Measurements from ENCODE around the gene MEGF6.

Gene MEGF6

DNA sequence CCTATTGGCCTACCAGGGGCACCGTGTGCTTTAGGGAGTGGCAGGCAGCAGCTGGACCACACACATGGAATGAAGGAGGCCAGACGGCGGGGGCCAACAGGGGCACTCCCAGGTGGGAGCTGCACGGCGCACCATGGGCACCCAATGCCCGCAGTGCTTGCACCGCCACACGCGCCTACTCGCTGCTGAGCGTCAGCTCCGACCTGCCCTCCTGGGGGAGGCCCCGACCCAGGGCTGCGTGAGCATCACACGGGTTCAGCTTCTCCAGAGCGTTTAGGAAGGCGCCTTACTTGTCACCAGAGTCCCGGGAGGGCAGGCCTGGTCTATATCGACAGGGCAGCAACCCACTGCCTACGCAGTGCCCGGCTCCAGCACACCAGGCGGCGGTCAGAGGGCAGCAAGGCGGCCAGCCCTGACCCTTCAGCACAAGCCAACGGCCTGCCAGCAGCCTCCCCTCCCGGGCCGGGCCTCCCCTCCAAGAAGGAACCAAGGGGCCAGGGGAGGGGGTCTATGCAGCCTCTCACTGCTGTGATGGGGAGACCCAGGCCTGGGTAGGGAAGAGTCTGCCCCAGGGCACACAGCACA, 91.9 kb downstream of the MEGF6 start:
- Histone ChIP-seq H3K27me3 (ENCODE audit: control insufficient read depth, insufficient read depth, low read length) (no peaks in the 10 kb centered on the region), H3K4me1 (ENCODE audit: control insufficient read depth, insufficient read depth, low read length) (no peaks in the 10 kb centered on the region), H3K27ac (ENCODE audit: low read length) (no peak overlapping the region), H3K9me3 (ENCODE audit: control insufficient read depth, insufficient read depth, low read length) (no peaks in the 10 kb centered on the region), H3K4me3 (ENCODE audit: low read length) (no peak overlapping the region), H3K36me3 (ENCODE audit: control insufficient read depth, insufficient read depth, low read length) (no peaks in the 10 kb centered on the region)
- DNase-seq (ENCODE audit: low read depth, low spot score), result no peak
- no CpG with 5 or more reads among the region's 27 CpGs for WGBS (ENCODE audit: insufficient coverage, insufficient read length)

DNA sequence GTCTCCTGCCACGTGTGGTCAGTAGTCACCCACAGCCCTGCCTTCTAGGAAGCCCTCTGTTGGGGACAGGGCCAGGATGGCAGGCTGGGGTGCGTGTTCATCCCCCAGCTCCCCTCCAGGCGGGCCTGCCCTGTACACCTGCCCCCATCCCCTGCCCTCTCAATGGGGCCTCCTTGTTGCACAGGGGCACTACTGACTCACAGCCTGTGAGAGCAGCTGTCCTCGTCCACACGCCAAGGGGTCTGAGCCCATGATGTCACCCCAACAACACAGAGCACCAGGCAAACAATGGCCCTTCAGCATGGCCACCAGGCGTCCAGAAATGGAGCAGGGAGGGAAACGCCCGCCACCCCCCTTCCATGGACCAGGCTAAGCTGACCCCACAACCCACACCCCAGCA, 92.6 kb downstream of the MEGF6 start:
- H3K36me3 ChIP-seq (ENCODE audit: control insufficient read depth, insufficient read depth, low read length), result no peaks in the 10 kb centered on the region
- no peak overlapping the region for H3K27ac ChIP-seq (ENCODE audit: low read length)
- no peaks in the 10 kb centered on the region for H3K4me1 ChIP-seq (ENCODE audit: control insufficient read depth, insufficient read depth, low read length)
- no CpG with 5 or more reads among the region's 8 CpGs for WGBS (ENCODE audit: insufficient coverage, insufficient read length)
- DNase-seq (ENCODE audit: low read depth, low spot score), result no peak
- no peak overlapping the region for H3K4me3 ChIP-seq (ENCODE audit: low read length)
- H3K27me3 ChIP-seq (ENCODE audit: control insufficient read depth, insufficient read depth, low read length), result no peaks in the 10 kb centered on the region
- H3K9me3 ChIP-seq (ENCODE audit: control insufficient read depth, insufficient read depth, low read length), result no peaks in the 10 kb centered on the region

DNA sequence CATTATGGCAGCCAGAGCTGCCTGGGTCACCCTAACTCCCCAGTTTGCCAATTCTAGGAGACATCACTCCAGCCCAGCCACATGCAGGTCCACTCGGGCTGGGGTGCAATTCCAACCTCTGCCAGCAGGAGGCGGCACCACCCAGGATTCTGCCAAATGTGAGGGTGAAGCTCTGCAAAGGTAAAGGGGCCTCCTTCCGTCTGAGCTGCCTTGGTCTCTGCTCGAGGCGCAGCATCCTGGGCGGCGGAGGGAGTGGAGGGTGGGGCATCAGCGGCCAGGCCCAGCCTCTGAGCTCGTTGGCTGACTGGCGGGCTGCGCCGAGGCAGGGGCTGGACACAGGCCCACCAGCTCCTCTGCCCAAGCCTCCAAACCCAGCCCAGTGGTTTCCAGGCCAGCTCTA, 93.1 kb downstream of the MEGF6 start:
- H3K4me3 ChIP-seq (ENCODE audit: low read length), result no peak overlapping the region
- WGBS (ENCODE audit: insufficient coverage, insufficient read length), result no CpG with 5 or more reads among the region's 12 CpGs
- no peaks in the 10 kb centered on the region for H3K36me3 ChIP-seq (ENCODE audit: control insufficient read depth, insufficient read depth, low read length)
- H3K9me3 ChIP-seq (ENCODE audit: control insufficient read depth, insufficient read depth, low read length), result no peaks in the 10 kb centered on the region
- no peaks in the 10 kb centered on the region for H3K27me3 ChIP-seq (ENCODE audit: control insufficient read depth, insufficient read depth, low read length)
- no peak for DNase-seq (ENCODE audit: low read depth, low spot score)
- no peaks in the 10 kb centered on the region for H3K4me1 ChIP-seq (ENCODE audit: control insufficient read depth, insufficient read depth, low read length)
- no peak overlapping the region for H3K27ac ChIP-seq (ENCODE audit: low read length)

DNA sequence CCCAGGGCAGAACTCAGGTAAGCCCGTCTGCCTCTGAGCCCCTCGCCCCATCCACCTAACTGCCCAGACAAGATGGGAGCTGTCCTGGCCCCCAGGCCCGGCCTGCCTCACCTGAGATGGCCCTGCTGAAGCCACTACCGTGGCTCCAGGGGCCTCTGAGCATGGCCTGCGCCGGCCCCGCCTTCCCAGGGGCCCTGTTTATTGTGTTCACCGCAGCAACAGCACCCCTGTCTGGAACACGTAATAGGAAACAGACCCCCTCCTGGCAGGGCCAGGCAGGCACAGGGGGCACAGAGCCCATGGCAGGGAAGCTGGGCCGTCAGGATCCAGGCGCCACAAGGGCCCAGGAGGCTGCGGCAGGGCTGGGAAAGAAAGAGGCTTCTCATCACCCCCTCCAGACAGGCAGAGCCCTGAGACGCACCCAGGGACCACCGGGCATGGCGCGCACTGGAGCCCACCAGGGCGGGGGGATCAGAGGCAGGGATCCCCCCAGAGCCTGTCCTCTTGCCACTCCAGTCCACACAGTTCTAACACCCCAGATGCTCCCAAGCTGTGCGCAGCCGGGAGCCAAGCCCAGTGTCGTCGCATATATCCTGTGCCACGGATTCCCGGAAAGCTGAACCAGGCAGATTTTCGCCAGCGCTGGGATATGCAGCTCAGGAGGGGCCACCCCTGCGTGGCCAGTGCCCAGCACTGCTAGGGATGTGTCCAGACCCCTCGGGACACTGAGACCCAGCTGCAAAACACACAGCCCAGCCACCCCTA, 94.2 kb downstream of the MEGF6 start:
- H3K9me3 ChIP-seq (ENCODE audit: control insufficient read depth, insufficient read depth, low read length), result no peaks in the 10 kb centered on the region
- H3K4me1 ChIP-seq (ENCODE audit: control insufficient read depth, insufficient read depth, low read length), result no peaks in the 10 kb centered on the region
- H3K27me3 ChIP-seq (ENCODE audit: control insufficient read depth, insufficient read depth, low read length), result no peaks in the 10 kb centered on the region
- H3K4me3 ChIP-seq (ENCODE audit: low read length), result no peak overlapping the region
- WGBS (ENCODE audit: insufficient coverage, insufficient read length), result no CpG with 5 or more reads among the region's 27 CpGs
- no peak overlapping the region for H3K27ac ChIP-seq (ENCODE audit: low read length)
- 0 out of 2 replicates have a peak, but pooled peaks cover under 1% of the 10 kb centered on the region for H3K36me3 ChIP-seq (ENCODE audit: control insufficient read depth, insufficient read depth, low read length)
- no peak for DNase-seq (ENCODE audit: low read depth, low spot score)

DNA sequence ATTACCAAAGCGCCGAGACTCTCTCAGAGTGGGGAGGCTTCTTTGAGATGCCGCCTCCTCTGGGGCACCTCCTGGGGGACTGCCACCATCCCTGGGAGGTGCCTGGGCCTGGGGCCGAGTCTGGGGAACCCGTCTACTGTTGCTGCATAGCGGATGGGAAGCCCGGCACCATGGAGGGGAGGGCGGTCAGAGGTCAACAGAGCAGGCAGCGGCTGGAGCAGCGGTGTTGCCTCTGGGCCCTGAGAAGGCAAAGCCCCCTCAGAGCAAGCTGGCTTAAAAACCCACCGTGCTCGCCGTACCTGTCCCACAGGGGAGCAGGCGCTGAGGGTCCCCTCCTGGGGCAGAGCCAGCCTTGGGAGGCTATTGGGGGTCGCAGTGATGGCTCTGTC, 94.8 kb downstream of the MEGF6 start:
- H3K4me1 ChIP-seq (ENCODE audit: control insufficient read depth, insufficient read depth, low read length), result no peaks in the 10 kb centered on the region
- no peaks in the 10 kb centered on the region for H3K9me3 ChIP-seq (ENCODE audit: control insufficient read depth, insufficient read depth, low read length)
- no peak overlapping the region for H3K4me3 ChIP-seq (ENCODE audit: low read length)
- no peak for DNase-seq (ENCODE audit: low read depth, low spot score)
- 0 out of 2 replicates have a peak, but pooled peaks cover 3% of the 10 kb centered on the region for H3K36me3 ChIP-seq (ENCODE audit: control insufficient read depth, insufficient read depth, low read length)
- no peaks in the 10 kb centered on the region for H3K27me3 ChIP-seq (ENCODE audit: control insufficient read depth, insufficient read depth, low read length)
- no peak overlapping the region for H3K27ac ChIP-seq (ENCODE audit: low read length)
- WGBS (ENCODE audit: insufficient coverage, insufficient read length), result no CpG with 5 or more reads among the region's 15 CpGs

DNA sequence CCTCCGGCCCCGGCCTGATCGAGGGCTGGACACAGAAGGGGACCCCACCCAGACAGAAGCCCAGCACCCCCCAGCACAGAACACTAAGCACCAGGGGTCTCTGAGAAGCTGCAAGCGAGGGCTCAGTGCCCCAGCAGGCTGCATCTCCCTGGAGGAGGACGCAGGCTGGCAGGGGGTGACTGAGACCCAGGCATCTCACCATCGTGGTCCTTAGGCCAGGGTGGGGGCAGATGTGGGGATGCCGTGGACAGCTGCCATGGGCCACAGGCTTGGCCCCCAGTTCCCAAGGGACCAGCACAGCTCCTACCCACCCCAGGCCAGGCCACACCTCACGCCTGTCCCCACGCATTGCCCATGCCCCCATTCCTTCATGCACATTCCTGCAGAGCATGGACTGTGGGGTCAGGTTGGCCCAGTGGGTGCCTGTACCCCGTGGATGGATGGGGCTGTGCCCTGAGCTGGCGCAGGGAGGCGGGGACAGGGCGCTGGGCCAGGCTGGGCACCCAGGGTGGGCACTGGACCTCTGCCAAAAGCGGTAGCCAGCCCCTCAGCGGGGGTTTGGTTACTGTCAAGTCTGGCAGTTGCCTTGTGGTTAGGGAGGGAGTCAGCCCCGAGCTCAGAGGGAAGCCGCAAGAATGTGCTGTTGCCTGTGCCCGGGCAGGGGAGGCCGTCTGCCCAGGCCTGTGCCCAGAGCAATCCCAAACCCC, 95.4 kb downstream of the MEGF6 start:
- WGBS (ENCODE audit: insufficient coverage, insufficient read length), result no CpG with 5 or more reads among the region's 19 CpGs
- Histone ChIP-seq H3K36me3 (ENCODE audit: control insufficient read depth, insufficient read depth, low read length) (0 out of 2 replicates have a peak, but pooled peaks cover 3% of the 10 kb centered on the region), H3K27ac (ENCODE audit: low read length) (no peak overlapping the region), H3K4me1 (ENCODE audit: control insufficient read depth, insufficient read depth, low read length) (no peaks in the 10 kb centered on the region), H3K9me3 (ENCODE audit: control insufficient read depth, insufficient read depth, low read length) (no peaks in the 10 kb centered on the region), H3K27me3 (ENCODE audit: control insufficient read depth, insufficient read depth, low read length) (no peaks in the 10 kb centered on the region), H3K4me3 (ENCODE audit: low read length) (no peak overlapping the region)
- DNase-seq (ENCODE audit: low read depth, low spot score), result no peak

DNA sequence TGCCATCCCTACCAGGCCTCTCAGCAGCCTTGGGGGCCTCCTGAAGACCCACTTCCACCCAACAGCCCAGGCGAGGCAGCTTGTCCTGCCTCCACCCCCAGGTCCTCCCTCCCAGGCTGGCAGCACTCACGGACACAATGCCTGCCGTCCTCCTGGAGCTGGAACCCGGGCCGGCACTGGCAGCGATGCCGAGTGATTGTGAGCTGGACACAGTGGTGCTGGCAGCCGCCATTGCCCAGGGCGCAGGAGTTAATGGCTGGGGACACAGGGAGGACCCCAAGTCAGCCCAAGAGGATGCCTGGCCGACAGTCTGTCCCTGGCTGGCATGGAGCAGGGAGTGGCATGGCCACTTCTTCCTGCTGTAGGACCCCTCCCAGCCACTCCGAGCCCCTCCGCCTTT, 96.0 kb downstream of the MEGF6 start:
- no peak overlapping the region for H3K4me3 ChIP-seq (ENCODE audit: low read length)
- H3K9me3 ChIP-seq (ENCODE audit: control insufficient read depth, insufficient read depth, low read length), result no peaks in the 10 kb centered on the region
- WGBS (ENCODE audit: insufficient coverage, insufficient read length), result no CpG with 5 or more reads among the region's 12 CpGs
- no peak overlapping the region for H3K27ac ChIP-seq (ENCODE audit: low read length)
- no peaks in the 10 kb centered on the region for H3K27me3 ChIP-seq (ENCODE audit: control insufficient read depth, insufficient read depth, low read length)
- no peak for DNase-seq (ENCODE audit: low read depth, low spot score)
- no peaks in the 10 kb centered on the region for H3K4me1 ChIP-seq (ENCODE audit: control insufficient read depth, insufficient read depth, low read length)
- peaks cover 3% of the 10 kb centered on the region; the same call in 1 of the 2 replicates for H3K36me3 ChIP-seq (ENCODE audit: control insufficient read depth, insufficient read depth, low read length)

DNA sequence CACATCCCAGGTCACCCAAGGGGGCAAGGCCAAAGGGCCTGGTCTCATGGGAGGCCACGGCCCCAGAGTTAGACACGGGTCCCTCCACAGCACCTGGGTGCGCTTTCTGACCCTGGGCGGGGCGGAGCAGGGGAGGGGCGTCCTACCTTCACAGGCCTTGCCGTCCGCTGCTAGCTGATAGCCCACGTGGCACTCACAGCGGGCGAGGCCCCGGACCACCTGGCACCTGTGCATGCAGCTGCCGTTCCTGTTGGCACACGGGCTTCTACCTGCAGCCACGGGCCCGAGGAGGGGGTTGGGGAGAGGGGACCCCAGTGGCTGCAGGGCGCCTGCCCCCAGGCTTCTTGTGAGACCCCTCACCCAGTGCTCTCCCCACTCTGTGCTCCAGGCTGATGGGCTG, 96.9 kb downstream of the MEGF6 start:
- no peak for DNase-seq (ENCODE audit: low read depth, low spot score)
- Histone ChIP-seq H3K4me1 (ENCODE audit: control insufficient read depth, insufficient read depth, low read length) (no peaks in the 10 kb centered on the region), H3K9me3 (ENCODE audit: control insufficient read depth, insufficient read depth, low read length) (no peaks in the 10 kb centered on the region), H3K27ac (ENCODE audit: low read length) (no peak overlapping the region), H3K4me3 (ENCODE audit: low read length) (no peak overlapping the region), H3K36me3 (ENCODE audit: control insufficient read depth, insufficient read depth, low read length) (peaks cover 3% of the 10 kb centered on the region; the same call in 1 of the 2 replicates), H3K27me3 (ENCODE audit: control insufficient read depth, insufficient read depth, low read length) (no peaks in the 10 kb centered on the region)
- WGBS (ENCODE audit: insufficient coverage, insufficient read length), result no CpG with 5 or more reads among the region's 17 CpGs

DNA sequence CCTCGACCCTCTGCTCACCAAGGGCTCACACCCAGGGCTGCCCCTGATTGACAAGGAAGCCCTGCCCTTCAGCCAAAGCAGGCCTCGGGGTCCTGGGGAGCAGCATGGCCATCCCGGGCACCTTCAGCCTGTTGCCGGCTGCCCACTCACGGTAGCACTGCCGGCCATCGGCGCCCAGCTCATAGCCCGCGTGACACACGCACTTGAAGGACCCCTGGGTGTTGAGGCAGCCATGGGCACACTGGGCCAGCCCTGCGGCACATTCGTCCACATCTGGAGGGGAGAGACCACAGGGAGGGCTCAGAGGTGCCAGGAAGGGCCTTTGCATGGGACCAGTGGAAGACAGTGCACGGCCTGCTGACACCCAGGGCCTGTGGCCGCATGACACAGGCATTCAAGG, 99.5 kb downstream of the MEGF6 start:
- no peaks in the 10 kb centered on the region for H3K27me3 ChIP-seq (ENCODE audit: control insufficient read depth, insufficient read depth, low read length)
- H3K27ac ChIP-seq (ENCODE audit: low read length), result no peak overlapping the region
- H3K4me3 ChIP-seq (ENCODE audit: low read length), result no peak overlapping the region
- H3K9me3 ChIP-seq (ENCODE audit: control insufficient read depth, insufficient read depth, low read length), result no peaks in the 10 kb centered on the region
- peaks cover 3% of the 10 kb centered on the region; the same call in 1 of the 2 replicates for H3K36me3 ChIP-seq (ENCODE audit: control insufficient read depth, insufficient read depth, low read length)
- no peak for DNase-seq (ENCODE audit: low read depth, low spot score)
- no CpG with 5 or more reads among the region's 15 CpGs for WGBS (ENCODE audit: insufficient coverage, insufficient read length)
- no peaks in the 10 kb centered on the region for H3K4me1 ChIP-seq (ENCODE audit: control insufficient read depth, insufficient read depth, low read length)

DNA sequence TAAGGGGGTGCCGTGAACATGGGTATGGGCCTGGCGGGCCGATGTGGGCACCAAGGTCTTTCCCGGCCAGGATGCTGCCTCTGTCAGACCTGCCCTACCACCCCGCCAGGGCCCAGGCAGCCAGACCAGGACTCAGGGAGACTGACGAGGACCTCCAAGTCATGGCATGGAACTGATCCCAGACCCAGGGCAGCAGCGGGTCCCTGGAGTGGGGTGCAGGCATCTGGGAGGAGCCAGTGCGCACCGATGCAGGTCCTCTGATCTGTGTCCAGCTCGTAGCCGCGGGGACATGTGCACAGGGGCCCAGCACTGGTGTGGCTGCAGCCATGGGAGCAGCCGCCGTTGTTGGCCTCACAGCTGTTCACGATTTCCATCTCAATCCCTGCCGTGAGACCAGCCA, 100.0 kb downstream of the MEGF6 start:
- no peaks in the 10 kb centered on the region for H3K4me1 ChIP-seq (ENCODE audit: control insufficient read depth, insufficient read depth, low read length)
- no peak overlapping the region for H3K4me3 ChIP-seq (ENCODE audit: low read length)
- no peaks in the 10 kb centered on the region for H3K9me3 ChIP-seq (ENCODE audit: control insufficient read depth, insufficient read depth, low read length)
- no peak overlapping the region for H3K27ac ChIP-seq (ENCODE audit: low read length)
- no peak for DNase-seq (ENCODE audit: low read depth, low spot score)
- H3K27me3 ChIP-seq (ENCODE audit: control insufficient read depth, insufficient read depth, low read length), result no peaks in the 10 kb centered on the region
- WGBS (ENCODE audit: insufficient coverage, insufficient read length), result no CpG with 5 or more reads among the region's 16 CpGs
- peaks cover 3% of the 10 kb centered on the region; the same call in 1 of the 2 replicates for H3K36me3 ChIP-seq (ENCODE audit: control insufficient read depth, insufficient read depth, low read length)
